ENCODE measurements around the gene ELP2.

Gene ELP2

GRCh38 chr18:36175481-36175880, 45.8 kb downstream of the ELP2 start:
- Histone ChIP-seq H3K27me3 (replicated peaks; ENCODE audit: control insufficient read depth, insufficient read depth, low read length) (no peaks in the 10 kb centered on the region), H3K4me3 (replicated peaks; ENCODE audit: low read depth, low read length) (no peak overlapping the region), H3K36me3 (ENCODE audit: control insufficient read depth, insufficient read depth, low read length) (peaks cover 15% of the 10 kb centered on the region)
- no peak for DNase-seq (ENCODE audit: extremely low read depth, insufficient read length)
- no peak for TF ChIP-seq CTCF (IDR thresholded peaks at IDR 0.05; ENCODE audit: insufficient read depth, low read length, poor library complexity, severe bottlenecking)

DNA sequence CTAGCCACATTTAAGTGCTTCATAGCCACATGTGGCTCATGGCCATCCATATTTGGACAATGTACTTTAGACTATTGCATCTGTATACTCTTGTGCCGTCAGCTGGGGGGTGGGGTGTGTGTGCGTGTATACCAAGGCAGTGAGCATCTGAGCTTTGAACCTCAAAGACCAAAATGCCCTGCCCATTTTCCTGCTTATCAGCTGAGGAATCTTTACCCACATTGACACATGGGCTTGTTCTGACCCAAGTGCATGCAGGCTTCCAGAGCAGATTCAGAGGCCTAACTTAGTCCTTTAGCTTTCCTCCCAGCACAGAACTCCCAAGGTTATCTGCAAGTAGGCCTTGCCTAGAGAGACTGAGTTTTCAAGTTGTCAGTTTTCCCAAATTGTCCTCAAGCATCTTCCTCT, 46.5 kb downstream of the ELP2 start:
- no peaks in the 10 kb centered on the region for H3K27me3 ChIP-seq (replicated peaks; ENCODE audit: control insufficient read depth, insufficient read depth, low read length)
- H3K36me3 ChIP-seq (ENCODE audit: control insufficient read depth, insufficient read depth, low read length) = peaks cover 12% of the 10 kb centered on the region
- H3K4me3 ChIP-seq (replicated peaks; ENCODE audit: low read depth, low read length) = no peak overlapping the region
- no peak for DNase-seq (ENCODE audit: extremely low read depth, insufficient read length)
- no peak for TF ChIP-seq CTCF (IDR thresholded peaks at IDR 0.05; ENCODE audit: insufficient read depth, low read length, poor library complexity, severe bottlenecking)

DNA sequence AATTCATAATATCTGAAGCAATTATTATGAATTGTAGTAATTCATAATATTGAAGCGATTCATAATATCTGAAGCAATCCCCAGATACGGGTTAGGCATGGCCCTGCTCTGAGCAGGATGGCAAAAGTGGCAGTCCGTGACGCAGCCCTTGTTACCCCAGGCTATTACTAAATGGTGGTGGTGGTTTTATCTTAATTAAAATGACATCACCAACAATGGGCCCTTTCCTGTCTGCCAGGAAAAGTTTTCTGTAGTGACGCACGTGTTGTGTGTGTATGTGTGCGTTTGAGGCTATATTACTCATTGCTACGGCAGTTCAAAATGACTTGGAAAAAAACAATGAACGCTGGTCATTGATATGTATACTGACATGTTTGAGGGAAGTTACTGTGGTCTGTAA, 47.0 kb downstream of the ELP2 start:
- TF ChIP-seq CTCF (IDR thresholded peaks at IDR 0.05; ENCODE audit: insufficient read depth, low read length, poor library complexity, severe bottlenecking) = no peak
- H3K4me3 ChIP-seq (replicated peaks; ENCODE audit: low read depth, low read length) = no peak overlapping the region
- H3K36me3 ChIP-seq (ENCODE audit: control insufficient read depth, insufficient read depth, low read length) = peaks cover 10% of the 10 kb centered on the region
- no peak for DNase-seq (ENCODE audit: extremely low read depth, insufficient read length)
- H3K27me3 ChIP-seq (replicated peaks; ENCODE audit: control insufficient read depth, insufficient read depth, low read length) = no peaks in the 10 kb centered on the region

DNA sequence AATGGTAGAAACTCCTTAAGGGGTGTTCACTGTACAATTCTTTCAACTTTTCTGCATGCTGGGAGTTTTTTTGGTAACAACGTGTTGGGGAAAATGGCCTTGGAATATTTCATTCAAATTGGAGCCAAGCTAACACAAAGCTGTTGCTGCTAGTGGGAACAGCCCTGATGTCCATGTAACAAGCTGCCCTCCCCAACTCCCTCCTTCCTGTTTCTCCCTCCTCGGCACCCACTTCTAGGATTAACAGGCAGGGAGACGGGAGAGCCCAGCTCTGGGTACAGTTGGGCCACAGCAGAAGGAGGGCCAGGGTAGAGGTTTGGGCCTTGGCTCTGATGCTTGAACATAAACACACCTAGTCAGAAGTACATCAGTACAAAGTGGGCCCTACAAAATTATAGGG, 48.2 kb downstream of the ELP2 start:
- Histone ChIP-seq H3K27me3 (replicated peaks; ENCODE audit: control insufficient read depth, insufficient read depth, low read length) (no peaks in the 10 kb centered on the region), H3K4me3 (replicated peaks; ENCODE audit: low read depth, low read length) (no peak overlapping the region), H3K36me3 (ENCODE audit: control insufficient read depth, insufficient read depth, low read length) (peaks cover 5% of the 10 kb centered on the region)
- no peak for TF ChIP-seq CTCF (IDR thresholded peaks at IDR 0.05; ENCODE audit: insufficient read depth, low read length, poor library complexity, severe bottlenecking)
- no peak for DNase-seq (ENCODE audit: extremely low read depth, insufficient read length)

DNA sequence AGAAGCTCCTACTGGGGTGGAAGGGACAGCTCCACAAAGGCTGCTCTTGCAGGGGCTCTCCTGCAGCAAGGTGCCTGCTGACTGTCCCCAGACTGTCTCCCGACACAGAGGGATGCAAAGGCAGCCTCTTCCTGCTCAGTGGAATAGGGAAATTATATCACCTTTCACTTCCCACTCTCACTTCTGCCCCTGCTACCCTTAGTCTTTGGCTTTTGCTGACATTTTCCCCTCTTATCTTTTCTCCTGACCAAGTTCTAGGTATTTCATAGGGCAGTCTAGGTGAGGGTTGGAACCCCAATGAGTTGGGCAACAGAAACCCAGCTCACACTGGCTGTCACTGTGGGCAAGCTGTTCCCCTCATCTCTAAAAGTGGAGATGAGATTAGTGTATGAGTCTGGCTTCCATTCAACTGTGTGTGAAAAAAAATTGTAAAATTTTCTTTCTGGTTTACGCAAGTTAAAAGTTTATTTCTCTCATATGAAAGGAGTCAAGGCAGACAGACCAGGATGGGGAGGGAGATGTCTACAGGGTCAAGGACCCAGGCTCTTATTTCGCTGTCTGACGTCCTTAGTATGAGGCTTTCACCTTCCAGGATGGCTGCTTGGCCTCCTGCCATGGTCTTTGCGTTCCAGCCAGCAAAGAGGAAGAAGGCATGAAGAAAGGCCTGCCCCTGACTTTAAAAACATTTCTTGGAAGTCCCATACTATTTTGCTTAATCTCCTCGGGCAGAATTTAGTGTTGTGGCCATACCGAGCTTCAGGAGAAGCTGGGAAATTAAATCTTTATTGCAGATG, 50.1 kb downstream of the ELP2 start:
- DNase-seq (ENCODE audit: extremely low read depth, insufficient read length) = no peak
- Histone ChIP-seq H3K4me3 (replicated peaks; ENCODE audit: low read depth, low read length) (no peak overlapping the region), H3K27me3 (replicated peaks; ENCODE audit: control insufficient read depth, insufficient read depth, low read length) (no peaks in the 10 kb centered on the region), H3K36me3 (ENCODE audit: control insufficient read depth, insufficient read depth, low read length) (peaks cover 5% of the 10 kb centered on the region)
- TF ChIP-seq CTCF (IDR thresholded peaks at IDR 0.05; ENCODE audit: insufficient read depth, low read length, poor library complexity, severe bottlenecking) = no peak
